A549 (cell line): Measurements from ENCODE around the gene SPIN1. TPM values are rescaled to one million over a fixed set of nuclear protein-coding genes. Genes with fewer than 3 reads are reported as not detected.
"Not testable (repeated sequence)": the region's sequence is repeated elsewhere in the genome, so short reads cannot be mapped to it uniquely, and the experiment has no call there.

ENCODE experiments used
- ATAC-seq, 2 experiments: fragments of 200-7000 bp in 1 of 2; fragments of >200 bp in 1 of 2; cut with Nextera tagmentation in 1 of 2; cut with Tn5 transposase in 1 of 2; 3 replicates each; pipeline versions ENCODE4 v1.8.0 to v1.9.1; 2018 to 2020; ENCODE audit warnings: mild to moderate bottlenecking in 1 of 2, moderate library complexity in 1 of 2
- CTCF ChIA-PET: fragments of 300-600 bp; sonication (Branson Sonifier 250); formaldehyde crosslinking; extraction: SDS; loops from one replicate; lab custom pipeline; 2021; ENCODE audit warnings: antibody characterized with exemption, inconsistent platforms; lab: Yijun Ruan, JAX
- POLR2A ChIA-PET: fragments of 350-600 bp; formaldehyde crosslinking; extraction: SDS; loops from one replicate; lab custom pipeline; 2021; ENCODE audit warnings: antibody characterized with exemption, inconsistent platforms; lab: Yijun Ruan, JAX
- DNase-seq, 2 experiments: peaks; one replicate each; pipeline versions ENCODE4 v3.0.0 to v3.0.0-alpha.2; 2011 to 2016; ENCODE audit warnings: low read depth in 1 of 2, low spot score in 1 of 2
- FAIRE-seq: peaks from 2 replicates; lab custom pipeline; 2011; peaks lifted over from hg19 to GRCh38; lab: Jason Lieb, UNC
- H3K27ac ChIP-seq, 2 experiments: fragments of >200 bp; sonication (Bioruptor Twin); formaldehyde crosslinking; 3 replicates each; pipeline ENCODE4 v1.5.1; 2016 to 2017
- H3K4me1 ChIP-seq: fragments of >200 bp; sonication (Bioruptor Twin); formaldehyde crosslinking; 3 replicates; pipeline ENCODE4 v1.6.1; 2016
- H3K4me2 ChIP-seq: fragments of >200 bp; sonication (Bioruptor Twin); formaldehyde crosslinking; 3 replicates; pipeline ENCODE4 v1.6.1; 2016
- H3K4me3 ChIP-seq: fragments of >200 bp; sonication (Bioruptor Twin); formaldehyde crosslinking; 3 replicates; pipeline ENCODE4 v1.5.1; 2016
- H3K9me3 ChIP-seq: fragments of >200 bp; sonication (Bioruptor Twin); formaldehyde crosslinking; 3 replicates; pipeline ENCODE4 v1.6.1; 2016
- ATOH8 ChIP-seq: fragments of 250-450 bp; sonication (Bioruptor Pico); IDR thresholded peaks from 2 replicates; pipeline ENCODE4 v1.5.0; 2020; ENCODE audit warnings: low read depth, mild to moderate bottlenecking, moderate library complexity
- BHLHE40 ChIP-seq: IDR thresholded peaks from 2 replicates; pipeline ENCODE4 v1.6.1; 2012; ENCODE audit warnings: low read depth, low read length, inconsistent platforms
- CEBPB ChIP-seq, 2 experiments: fragments of >200 bp in 1 of 2; sonication (Bioruptor Twin) in 1 of 2; formaldehyde crosslinking in 1 of 2; IDR thresholded peaks; 2 replicates each; pipeline ENCODE4 v1.6.1; 2012 to 2016
- CTCF ChIP-seq: fragments of >200 bp; sonication (Bioruptor Twin); formaldehyde crosslinking; IDR thresholded peaks from 3 replicates; pipeline ENCODE4 v1.5.1; 2016
- E2F6 ChIP-seq: IDR thresholded peaks from 2 replicates; pipeline ENCODE4 v1.6.1; 2012; ENCODE audit warnings: low read depth, borderline replicate concordance
- ELK1 ChIP-seq: fragments of 150-350 bp; IDR thresholded peaks from 2 replicates; pipeline ENCODE4 v1.6.1; 2014; ENCODE audit warnings: low read depth, mild to moderate bottlenecking, low read length
- FOSB ChIP-seq: fragments of 250-450 bp; sonication (Bioruptor Pico); IDR thresholded peaks from 2 replicates; pipeline ENCODE4 v1.5.0; 2020; ENCODE audit warnings: mild to moderate bottlenecking, moderate library complexity
- FOSL2 ChIP-seq, 2 experiments: fragments of 450-650 bp in 1 of 2; fragments of >200 bp in 1 of 2; sonication (Bioruptor Twin) in 1 of 2; formaldehyde crosslinking; IDR thresholded peaks; 2 replicates each; pipeline versions ENCODE4 v1.5.0 to v1.6.1; 2016 to 2020; ENCODE audit warnings: mild to moderate bottlenecking in 1 of 2, moderate library complexity in 1 of 2
- HDAC2 ChIP-seq: fragments of 200-600 bp; sonication (generic); IDR thresholded peaks from 2 replicates; pipeline ENCODE4 v1.6.1; 2016
- HES2 ChIP-seq: fragments of >200 bp; sonication (Bioruptor Twin); formaldehyde crosslinking; IDR thresholded peaks from 2 replicates; pipeline ENCODE4 v1.6.1; 2016
- HEYL ChIP-seq: fragments of 250-450 bp; sonication (Bioruptor Pico); IDR thresholded peaks from 2 replicates; pipeline ENCODE4 v1.8.0; 2021; ENCODE audit warnings: mild to moderate bottlenecking, moderate library complexity
- HMGXB4 ChIP-seq: fragments of 250-450 bp; sonication (Bioruptor Pico); IDR thresholded peaks from 2 replicates; pipeline ENCODE4 v1.5.0; 2021; ENCODE audit warnings: mild to moderate bottlenecking, moderate library complexity, borderline replicate concordance
- HOXA7 ChIP-seq: fragments of 250-450 bp; sonication (Bioruptor Pico); IDR thresholded peaks from 2 replicates; pipeline ENCODE4 v1.5.0; 2020; ENCODE audit warnings: mild to moderate bottlenecking, moderate library complexity
- HOXB5 ChIP-seq: fragments of 250-450 bp; sonication (Bioruptor Pico); IDR thresholded peaks from 2 replicates; pipeline ENCODE4 v1.5.0; 2020; ENCODE audit warnings: mild to moderate bottlenecking, moderate library complexity
- JUNB ChIP-seq: fragments of >200 bp; sonication (Bioruptor Twin); formaldehyde crosslinking; IDR thresholded peaks from 2 replicates; pipeline ENCODE4 v1.6.1; 2016
- KDM5A ChIP-seq: fragments of 200-600 bp; sonication (generic); IDR thresholded peaks from 2 replicates; pipeline ENCODE4 v1.6.1; 2016; ENCODE audit warnings: antibody characterized with exemption, mild to moderate bottlenecking
- MAFK ChIP-seq: fragments of 450-650 bp; IDR thresholded peaks from 2 replicates; pipeline ENCODE4 v1.6.1; 2014; ENCODE audit not compliant: partially characterized antibody
- MAZ ChIP-seq: fragments of 150-350 bp; IDR thresholded peaks from 2 replicates; pipeline ENCODE4 v1.6.1; 2014; ENCODE audit warnings: antibody characterized with exemption, low read depth, low read length, borderline replicate concordance
- MYC ChIP-seq: IDR thresholded peaks from 2 replicates; pipeline ENCODE4 v1.6.1; 2012; ENCODE audit warnings: mild to moderate bottlenecking, inconsistent platforms, low read length, improper control_type of control experiment, borderline replicate concordance
- PBX3 ChIP-seq: IDR thresholded peaks from 2 replicates; pipeline ENCODE4 v1.6.1; 2012
- POLR2AphosphoS2 ChIP-seq: conservative IDR thresholded peaks from 2 replicates; pipeline ENCODE4 v1.6.1; 2012; ENCODE audit warnings: low read length, improper control_type of control experiment, inconsistent platforms
- RAD21 ChIP-seq, 2 experiments: fragments of >200 bp in 1 of 2; sonication (Bioruptor Twin) in 1 of 2; formaldehyde crosslinking in 1 of 2; IDR thresholded peaks in 1 of 2; conservative IDR thresholded peaks in 1 of 2; 2 replicates in 1 of 2; 3 replicates in 1 of 2; pipeline ENCODE4 v1.6.1; 2012 to 2018; ENCODE audit warnings: inconsistent platforms in 1 of 2
- RARB ChIP-seq: fragments of 250-450 bp; sonication (Bioruptor Pico); IDR thresholded peaks from 2 replicates; pipeline ENCODE4 v1.8.0; 2021; ENCODE audit warnings: mild to moderate bottlenecking, moderate library complexity
- RFX5 ChIP-seq: fragments of 450-650 bp; IDR thresholded peaks from 2 replicates; pipeline ENCODE4 v1.7.1; 2014; ENCODE audit warnings: antibody characterized with exemption, mild to moderate bottlenecking, moderate library complexity
- SREBF2 ChIP-seq: fragments of 450-650 bp; IDR thresholded peaks from 2 replicates; pipeline ENCODE4 v1.6.1; 2014; ENCODE audit warnings: mild to moderate bottlenecking, moderate library complexity
- ZFP36 ChIP-seq: fragments of 450-650 bp; IDR thresholded peaks from 2 replicates; pipeline ENCODE4 v1.6.1; 2014; ENCODE audit warnings: borderline replicate concordance; ENCODE audit not compliant: partially characterized antibody
- WGBS: methylation state at CpG from one replicate; pipeline ENCODE4 v1.1.6; 2017; ENCODE audit errors: missing lambda C conversion rate; 5-methylcytosine and 5-hydroxymethylcytosine counted together
- polyA plus RNA-seq, 4 experiments: library from polyadenylated mRNA; depleted of rRNA in 3 of 4; stranded (reverse); fragments of >200 nt; fragmentation: RNase III in 1 of 4; extraction: RNeasy Plus Mini Kit Qiagen cat#74134 plus additional on column Dnase treatment in 1 of 4; gene quantifications; 2 replicates in 3 of 4; 3 replicates in 1 of 4; pipeline ENCODE4 v1.2.3, GENCODE V29; 2011 to 2017

SPIN1 gene
- polyA plus RNA-seq, 2 of the 4 experiments (the other 2 are of a cell fraction): 47.8 to 83.9 TPM

- ChIA-PET POLR2A (no interaction called here), CTCF (interaction anchor here (0.8 kb wide), 1 partner anchor 9 kb away, joined by 3 read pairs; no protein-coding TSS in a partner anchor)
- H3K9me3 ChIP-seq: peaks cover 10% of the 10 kb centered on the region; the same call in 2 of the 3 replicates
- DNase-seq (no peak), FAIRE-seq (no peak), ATAC-seq (no peak)
- H3K27ac ChIP-seq: no peak overlapping the region
- no peak for TF ChIP-seq E2F6
- TF ChIP-seq HDAC2: no peak
- no peak for TF ChIP-seq HES2
- TF ChIP-seq MAFK: no peak
- no peak for TF ChIP-seq CEBPB (IDR thresholded peaks at IDR 0.05)
- TF ChIP-seq HOXB5 (CRISPR knock-in tag): no peak
- TF ChIP-seq BHLHE40: no peak
- TF ChIP-seq SREBF2: no peak
- TF ChIP-seq HOXA7: no peak
- no peak for TF ChIP-seq RARB (CRISPR knock-in tag)
- no peak for TF ChIP-seq FOSB
- no peak for TF ChIP-seq MAZ
- TF ChIP-seq CTCF: no peak
- no peak for TF ChIP-seq FOSL2 (IDR thresholded peaks at IDR 0.05)
- no peak for TF ChIP-seq FOSL2 (CRISPR knock-in tag; IDR thresholded peaks at IDR 0.05)
- no peak for TF ChIP-seq HEYL (CRISPR knock-in tag)
- no peak for TF ChIP-seq ELK1
- TF ChIP-seq PBX3: no peak
- TF ChIP-seq RFX5: no peak
- TF ChIP-seq RAD21 (conservative IDR thresholded peaks at IDR 0.05 in 1 of 2, IDR thresholded peaks at IDR 0.05 in 1 of 2): no peak
- no peak overlapping the region for H3K4me3 ChIP-seq
- WGBS: 26% methylated on average over 2 of the region's 2 CpGs
- H3K4me1 ChIP-seq: no peaks in the 10 kb centered on the region
- H3K4me2 ChIP-seq: no peak overlapping the region
Observed at GRCh38 chr9:88355166-88355565, 33.1 kb upstream of the SPIN1 start.

- DNase-seq, H3K27ac ChIP-seq, POLR2A ChIA-PET, CTCF ChIA-PET, H3K4me3 ChIP-seq, FAIRE-seq, H3K4me2 ChIP-seq, H3K4me1 ChIP-seq, ATAC-seq, H3K9me3 ChIP-seq: not testable (repeated sequence)
Observed at GRCh38 chr9:88357250-88357649, 31.0 kb upstream of the SPIN1 start.

GRCh38 chr9:88358723-88359122 lies 29.5 kb upstream of the SPIN1 start:
- FAIRE-seq: no peak
- ChIA-PET POLR2A (no interaction called here), CTCF (no interaction called here)
- TF ChIP-seq FOSB: no peak
- TF ChIP-seq CEBPB (IDR thresholded peaks at IDR 0.05): no peak
- no peak for TF ChIP-seq JUNB
- TF ChIP-seq BHLHE40: no peak
- TF ChIP-seq HOXA7: no peak
- TF ChIP-seq POLR2AphosphoS2: no peak
- no peak for TF ChIP-seq ZFP36
- no peak for TF ChIP-seq ATOH8 (CRISPR knock-in tag)
- no peak for TF ChIP-seq HES2
- TF ChIP-seq KDM5A: no peak
- TF ChIP-seq RARB (CRISPR knock-in tag): no peak
- TF ChIP-seq HOXB5 (CRISPR knock-in tag): no peak
- TF ChIP-seq HMGXB4 (CRISPR knock-in tag): no peak
- TF ChIP-seq MYC: no peak
- TF ChIP-seq MAFK: no peak

More at GRCh38 chr9:88358723-88359122, 29.5 kb upstream of the SPIN1 start:
- Histone ChIP-seq H3K4me2 (no peak overlapping the region), H3K4me1 (no peaks in the 10 kb centered on the region), H3K27ac (no peak overlapping the region), H3K9me3 (peaks cover 10% of the 10 kb centered on the region; the same call in 2 of the 3 replicates), H3K4me3 (no peak overlapping the region)
- 73% methylated on average over 4 of the region's 4 CpGs for WGBS
- no peak for DNase-seq
- ATAC-seq: no peak
